Neural cell (in vitro differentiated cells): ENCODE results near the gene RBM33.

Experiments used
- EZH2 ChIP-seq: fragments of 200-600, 300-800 bp; shearing (Covaris generic), sonication (generic); IDR thresholded peaks from 2 replicates; pipeline ENCODE4 v1.6.1; 2014; ENCODE audit warnings: antibody characterized with exemption, low read length, borderline replicate concordance, mild to moderate bottlenecking; ENCODE audit not compliant: insufficient read depth, poor library complexity, severe bottlenecking
- MXI1 ChIP-seq: fragments of 450-650 bp; conservative IDR thresholded peaks from 2 replicates; pipeline ENCODE4 v1.6.1; 2014; ENCODE audit warnings: antibody characterized with exemption, mild to moderate bottlenecking; ENCODE audit not compliant: poor library complexity, severe bottlenecking
- RAD21 ChIP-seq: fragments of 450-650 bp; conservative IDR thresholded peaks from 2 replicates; pipeline ENCODE4 v1.6.1; 2014; ENCODE audit warnings: antibody characterized with exemption, mild to moderate bottlenecking, moderate library complexity
- TAF1 ChIP-seq: IDR thresholded peaks from 2 replicates; pipeline ENCODE4 v1.6.1; 2012; ENCODE audit warnings: low read depth
- TF ChIP-seq, protein P1 (sequence below): fragments of 450-650 bp; IDR thresholded peaks from 2 replicates; pipeline ENCODE4 v1.5.1; 2014; ENCODE audit warnings: antibody characterized with exemption, mild to moderate bottlenecking, moderate library complexity; ENCODE audit not compliant: poor library complexity, severe bottlenecking
- TF ChIP-seq, protein P2 (sequence below): IDR thresholded peaks from 2 replicates; pipeline ENCODE4 v1.6.1; 2012; ENCODE audit warnings: borderline replicate concordance

DNA sequence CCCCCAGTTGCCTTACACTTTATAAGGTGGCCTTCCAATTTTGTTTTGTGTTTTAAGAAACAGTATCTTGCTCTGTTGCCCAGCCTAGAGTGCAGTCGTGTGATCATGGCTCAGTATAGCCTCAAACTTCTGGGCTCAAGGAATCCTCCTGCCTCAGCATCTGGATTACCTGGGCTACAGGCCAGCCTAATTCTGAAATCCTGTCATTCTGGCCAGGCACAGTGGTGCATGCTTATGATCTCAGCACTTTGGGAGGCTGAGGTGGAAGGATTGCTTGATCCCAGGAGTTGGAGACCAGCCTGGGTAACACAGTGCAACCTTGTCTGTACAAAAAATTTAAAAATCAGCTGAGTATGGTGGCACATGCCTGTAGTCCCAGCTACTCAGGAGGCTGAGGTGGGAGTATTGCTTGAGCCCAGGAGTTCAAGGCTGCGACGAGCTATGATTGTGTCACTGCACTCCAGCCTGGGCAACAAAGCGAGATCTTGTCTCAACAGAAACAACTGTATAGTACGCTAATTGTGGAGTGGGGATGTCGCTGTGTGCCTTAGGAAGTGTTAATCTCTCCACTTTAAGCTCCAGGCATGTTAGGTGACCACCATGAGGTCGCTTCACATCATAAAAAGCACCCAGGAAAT is 24.7 kb upstream of the RBM33 start:
- TF ChIP-seq, protein P1, sequence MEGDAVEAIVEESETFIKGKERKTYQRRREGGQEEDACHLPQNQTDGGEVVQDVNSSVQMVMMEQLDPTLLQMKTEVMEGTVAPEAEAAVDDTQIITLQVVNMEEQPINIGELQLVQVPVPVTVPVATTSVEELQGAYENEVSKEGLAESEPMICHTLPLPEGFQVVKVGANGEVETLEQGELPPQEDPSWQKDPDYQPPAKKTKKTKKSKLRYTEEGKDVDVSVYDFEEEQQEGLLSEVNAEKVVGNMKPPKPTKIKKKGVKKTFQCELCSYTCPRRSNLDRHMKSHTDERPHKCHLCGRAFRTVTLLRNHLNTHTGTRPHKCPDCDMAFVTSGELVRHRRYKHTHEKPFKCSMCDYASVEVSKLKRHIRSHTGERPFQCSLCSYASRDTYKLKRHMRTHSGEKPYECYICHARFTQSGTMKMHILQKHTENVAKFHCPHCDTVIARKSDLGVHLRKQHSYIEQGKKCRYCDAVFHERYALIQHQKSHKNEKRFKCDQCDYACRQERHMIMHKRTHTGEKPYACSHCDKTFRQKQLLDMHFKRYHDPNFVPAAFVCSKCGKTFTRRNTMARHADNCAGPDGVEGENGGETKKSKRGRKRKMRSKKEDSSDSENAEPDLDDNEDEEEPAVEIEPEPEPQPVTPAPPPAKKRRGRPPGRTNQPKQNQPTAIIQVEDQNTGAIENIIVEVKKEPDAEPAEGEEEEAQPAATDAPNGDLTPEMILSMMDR: no peak
- no peak for TF ChIP-seq RAD21
- no peak for TF ChIP-seq EZH2
- TF ChIP-seq, protein P2, sequence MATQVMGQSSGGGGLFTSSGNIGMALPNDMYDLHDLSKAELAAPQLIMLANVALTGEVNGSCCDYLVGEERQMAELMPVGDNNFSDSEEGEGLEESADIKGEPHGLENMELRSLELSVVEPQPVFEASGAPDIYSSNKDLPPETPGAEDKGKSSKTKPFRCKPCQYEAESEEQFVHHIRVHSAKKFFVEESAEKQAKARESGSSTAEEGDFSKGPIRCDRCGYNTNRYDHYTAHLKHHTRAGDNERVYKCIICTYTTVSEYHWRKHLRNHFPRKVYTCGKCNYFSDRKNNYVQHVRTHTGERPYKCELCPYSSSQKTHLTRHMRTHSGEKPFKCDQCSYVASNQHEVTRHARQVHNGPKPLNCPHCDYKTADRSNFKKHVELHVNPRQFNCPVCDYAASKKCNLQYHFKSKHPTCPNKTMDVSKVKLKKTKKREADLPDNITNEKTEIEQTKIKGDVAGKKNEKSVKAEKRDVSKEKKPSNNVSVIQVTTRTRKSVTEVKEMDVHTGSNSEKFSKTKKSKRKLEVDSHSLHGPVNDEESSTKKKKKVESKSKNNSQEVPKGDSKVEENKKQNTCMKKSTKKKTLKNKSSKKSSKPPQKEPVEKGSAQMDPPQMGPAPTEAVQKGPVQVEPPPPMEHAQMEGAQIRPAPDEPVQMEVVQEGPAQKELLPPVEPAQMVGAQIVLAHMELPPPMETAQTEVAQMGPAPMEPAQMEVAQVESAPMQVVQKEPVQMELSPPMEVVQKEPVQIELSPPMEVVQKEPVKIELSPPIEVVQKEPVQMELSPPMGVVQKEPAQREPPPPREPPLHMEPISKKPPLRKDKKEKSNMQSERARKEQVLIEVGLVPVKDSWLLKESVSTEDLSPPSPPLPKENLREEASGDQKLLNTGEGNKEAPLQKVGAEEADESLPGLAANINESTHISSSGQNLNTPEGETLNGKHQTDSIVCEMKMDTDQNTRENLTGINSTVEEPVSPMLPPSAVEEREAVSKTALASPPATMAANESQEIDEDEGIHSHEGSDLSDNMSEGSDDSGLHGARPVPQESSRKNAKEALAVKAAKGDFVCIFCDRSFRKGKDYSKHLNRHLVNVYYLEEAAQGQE: no peak
- no peak for TF ChIP-seq TAF1
- TF ChIP-seq MXI1: no peak
